ENCODE measurements around the gene ADGRB2.

The ADGRB2 gene

GRCh38 chr1:31795801-31796621, 31.9 kb upstream of the ADGRB2 start:
- DNase-seq (ENCODE audit: low spot score) = peak; percentile 68

GRCh38 chr1:31795096-31795675, 31.0 kb upstream of the ADGRB2 start:
- DNase-seq (ENCODE audit: low spot score) = no peak

- DNase-seq (ENCODE audit: low spot score) = no peak
Observed at GRCh38 chr1:31793586-31794285, 29.6 kb upstream of the ADGRB2 start.

- DNase-seq (ENCODE audit: low spot score) = no peak
Observed at GRCh38 chr1:31793086-31793485, 28.9 kb upstream of the ADGRB2 start.

GRCh38 chr1:31792541-31792940, 28.4 kb upstream of the ADGRB2 start:
- no peak for DNase-seq (ENCODE audit: low spot score)

GRCh38 chr1:31792116-31792515, 28.0 kb upstream of the ADGRB2 start:
- DNase-seq (ENCODE audit: low spot score) = no peak

- no peak for DNase-seq (ENCODE audit: low spot score)
Observed at GRCh38 chr1:31791131-31791858, 27.2 kb upstream of the ADGRB2 start.

- no peak for DNase-seq (ENCODE audit: low spot score)
Observed at GRCh38 chr1:31790641-31791091, 26.5 kb upstream of the ADGRB2 start.

GRCh38 chr1:31790140-31790539, 26.0 kb upstream of the ADGRB2 start:
- no peak for DNase-seq (ENCODE audit: low spot score)

GRCh38 chr1:31789259-31790065, 25.3 kb upstream of the ADGRB2 start:
- peak; percentile 97 for DNase-seq (ENCODE audit: low spot score)

GRCh38 chr1:31788825-31789256, 24.7 kb upstream of the ADGRB2 start:
- peak; percentile 62 for DNase-seq (ENCODE audit: low spot score)

GRCh38 chr1:31788138-31788824, 24.1 kb upstream of the ADGRB2 start:
- peak; percentile 96 for DNase-seq (ENCODE audit: low spot score)

GRCh38 chr1:31787786-31788137, 23.6 kb upstream of the ADGRB2 start:
- DNase-seq (ENCODE audit: low spot score) = no peak

GRCh38 chr1:31787261-31787660, 23.1 kb upstream of the ADGRB2 start:
- no peak for DNase-seq (ENCODE audit: low spot score)

GRCh38 chr1:31786366-31787060, 22.4 kb upstream of the ADGRB2 start:
- DNase-seq (ENCODE audit: low spot score) = no peak

- DNase-seq (ENCODE audit: low spot score) = no peak
Observed at GRCh38 chr1:31785947-31786290, 21.8 kb upstream of the ADGRB2 start.

GRCh38 chr1:31785020-31785946, 21.1 kb upstream of the ADGRB2 start:
- no peak for DNase-seq (ENCODE audit: low spot score)

GRCh38 chr1:31784356-31785019, 20.3 kb upstream of the ADGRB2 start:
- no peak for DNase-seq (ENCODE audit: low spot score)

- DNase-seq (ENCODE audit: low spot score) = no peak
Observed at GRCh38 chr1:31783846-31784245, 19.7 kb upstream of the ADGRB2 start.
